CD4-positive, alpha-beta memory T cell (primary cell): ENCODE data around the gene UCK2. TPM values are rescaled to one million over a fixed set of nuclear protein-coding genes. Genes with fewer than 3 reads are reported as not detected.

Source experiments
- CTCF ChIA-PET: fragments of 350-600 bp; sonication (Branson Sonifier 250); formaldehyde crosslinking; loops from one replicate; lab custom pipeline; 2021; ENCODE audit warnings: inconsistent platforms; ENCODE audit not compliant: partially characterized antibody; lab: Charles Lee
- POLR2A ChIA-PET: fragments of 350-600 bp; sonication (Branson Sonifier 250); formaldehyde crosslinking; loops from one replicate; lab custom pipeline; 2021; ENCODE audit not compliant: partially characterized antibody; lab: Charles Lee
- DNase-seq, 5 donors: peaks; one replicate each; pipeline versions ENCODE4 v3.0.0 to v3.0.0-alpha.2; 2020 to 2022; ENCODE audit warnings: mixed read lengths in 1 of 5
- H3K27ac ChIP-seq: one replicate; pipeline ENCODE4 v1.7.0; 2013; ENCODE audit warnings: low read depth, low read length
- H3K27me3 ChIP-seq: 2 replicates; pipeline ENCODE4 v1.7.0; 2013; ENCODE audit warnings: mild to moderate bottlenecking, low read length, moderate library complexity; ENCODE audit not compliant: insufficient read depth
- H3K36me3 ChIP-seq: 2 replicates; pipeline ENCODE4 v1.7.0; 2013; ENCODE audit warnings: mild to moderate bottlenecking, low read length, moderate library complexity; ENCODE audit not compliant: insufficient read depth
- H3K4me1 ChIP-seq: 2 replicates; pipeline ENCODE4 v1.7.0; 2013; ENCODE audit warnings: mild to moderate bottlenecking, low read length, moderate library complexity; ENCODE audit not compliant: insufficient read depth
- H3K4me3 ChIP-seq, 2 donors: one replicate each; pipeline ENCODE4 v1.7.0; 2013; ENCODE audit warnings: low read length in 2 of 2, mild to moderate bottlenecking in 1 of 2
- H3K9me3 ChIP-seq, 2 donors: one replicate each; pipeline ENCODE4 v1.7.0; 2013; ENCODE audit warnings: low read length in 2 of 2, control low read depth in 1 of 2; ENCODE audit not compliant: control insufficient read depth in 1 of 2
- H3K27ac Mint-ChIP-seq, 7 donors: one replicate each; pipeline ENCODE4 v1.8.0; 2020 to 2021; ENCODE audit warnings: mixed read lengths in 7 of 7, mild to moderate bottlenecking in 6 of 7, inconsistent platforms in 3 of 7, moderate library complexity in 3 of 7
- H3K27me3 Mint-ChIP-seq, 2 donors: one replicate each; pipeline ENCODE4 v1.8.0; 2020 to 2021; ENCODE audit warnings: mixed read lengths in 2 of 2
- H3K36me3 Mint-ChIP-seq, 2 donors: one replicate each; pipeline ENCODE4 v1.8.0; 2020 to 2021; ENCODE audit warnings: mixed read lengths in 2 of 2, inconsistent platforms in 1 of 2, mild to moderate bottlenecking in 1 of 2
- H3K4me1 Mint-ChIP-seq, 4 donors: one replicate each; pipeline ENCODE4 v1.8.0; 2020 to 2021; ENCODE audit warnings: mixed read lengths in 4 of 4, mild to moderate bottlenecking in 1 of 4
- H3K4me3 Mint-ChIP-seq, 8 donors: one replicate each; pipeline ENCODE4 v1.8.0; 2020 to 2021; ENCODE audit warnings: mixed read lengths in 8 of 8, mild to moderate bottlenecking in 7 of 8, moderate library complexity in 6 of 8, inconsistent platforms in 3 of 8
- H3K9me3 Mint-ChIP-seq, 8 donors: one replicate each; pipeline ENCODE4 v1.8.0; 2020 to 2021; ENCODE audit warnings: mixed read lengths in 8 of 8, mild to moderate bottlenecking in 5 of 8, inconsistent platforms in 3 of 8, moderate library complexity in 1 of 8
- intact Hi-C: fragments of 100-400 bp; cut with micrococcal nuclease; formaldehyde crosslinking; loops from one replicate; pipeline ENCODE4 v1.15.1; 2023
- polyA plus RNA-seq, 2 donors: library from polyadenylated mRNA; unstranded; fragments of 300-500 nt; fragmentation: Illumina TruSeq; gene quantifications; one replicate each; pipeline ENCODE4 v1.2.3, GENCODE V29; 2021
- total RNA-seq, 2 experiments: library from RNA; stranded (reverse); gene quantifications; one replicate each; pipeline ENCODE4 v1.2.3, GENCODE V29; 2021

Gene UCK2
- total and polyA plus RNA-seq, 4 experiments from 2014 or later: 2.1 to 5.6 (median 4.1) TPM

GRCh38 chr1:165873481-165873880 lies 46.1 kb downstream of the UCK2 start:
- H3K27me3 Mint-ChIP-seq: no peaks in the 10 kb centered on the region
- POLR2A ChIA-PET: no interaction called here
- Histone ChIP-seq H3K9me3 (no peaks in the 10 kb centered on the region), H3K27ac (no peak overlapping the region), H3K36me3 (no peaks in the 10 kb centered on the region), H3K4me1 (peaks cover 37% of the 10 kb centered on the region), H3K27me3 (no peaks in the 10 kb centered on the region), H3K4me3 (no peak overlapping the region)
- H3K4me3 Mint-ChIP-seq: peak overlapping the region in 2 of 8 donors; percentile 25 to 60
- intact Hi-C loops: no loop called here
- H3K9me3 Mint-ChIP-seq: no peaks in the 10 kb centered on the region
- peaks cover 0 to 4% of the 10 kb centered on the region in 2 donors for H3K36me3 Mint-ChIP-seq
- DNase-seq: no peak
- peaks cover 21 to 45% (median 34%) of the 10 kb centered on the region in 4 donors for H3K4me1 Mint-ChIP-seq
- H3K27ac Mint-ChIP-seq: no peak overlapping the region
- CTCF ChIA-PET: interaction anchor here (0.6 kb wide), 1 partner anchor 172 kb away, joined by 3 read pairs; no protein-coding TSS in a partner anchor

GRCh38 chr1:165874643-165875042 lies 47.2 kb downstream of the UCK2 start:
- H3K4me3 Mint-ChIP-seq: no peak overlapping the region
- peaks cover 0 to 4% of the 10 kb centered on the region in 2 donors for H3K36me3 Mint-ChIP-seq
- intact Hi-C loops: no loop called here
- no peaks in the 10 kb centered on the region for H3K9me3 ChIP-seq
- peaks cover 21 to 48% (median 34%) of the 10 kb centered on the region in 4 donors for H3K4me1 Mint-ChIP-seq
- no peaks in the 10 kb centered on the region for H3K27me3 ChIP-seq
- no peaks in the 10 kb centered on the region for H3K27me3 Mint-ChIP-seq
- no peak overlapping the region for H3K4me3 ChIP-seq
- no peak for DNase-seq
- H3K27ac ChIP-seq: no peak overlapping the region
- no peak overlapping the region for H3K27ac Mint-ChIP-seq
- H3K9me3 Mint-ChIP-seq: no peaks in the 10 kb centered on the region
- CTCF ChIA-PET: interaction anchor here (0.9 kb wide), 1 partner anchor 507 kb away, joined by 3 read pairs; no protein-coding TSS in a partner anchor
- peaks cover 37% of the 10 kb centered on the region for H3K4me1 ChIP-seq
- POLR2A ChIA-PET: no interaction called here
- no peaks in the 10 kb centered on the region for H3K36me3 ChIP-seq

- Histone ChIP-seq H3K4me1 (peaks cover 37% of the 10 kb centered on the region), H3K27me3 (no peaks in the 10 kb centered on the region), H3K4me3 (no peak overlapping the region), H3K27ac (no peak overlapping the region), H3K9me3 (no peaks in the 10 kb centered on the region), H3K36me3 (no peaks in the 10 kb centered on the region)
- ChIA-PET POLR2A (no interaction called here), CTCF (interaction anchor here (0.9 kb wide), 1 partner anchor 507 kb away, joined by 3 read pairs; no protein-coding TSS in a partner anchor)
- intact Hi-C loops: no loop called here
- Mint-ChIP-seq H3K36me3 (peaks cover 0 to 4% of the 10 kb centered on the region in 2 donors), H3K4me3 (peak overlapping the region in 1 of 8 donors; percentile 50), H3K27ac (peak overlapping the region in 1 of 7 donors; percentile 6), H3K27me3 (no peaks in the 10 kb centered on the region), H3K9me3 (no peaks in the 10 kb centered on the region), H3K4me1 (peaks cover 24 to 53% (median 34%) of the 10 kb centered on the region in 4 donors)
- peak in 1 of 5 donors; percentile 7 for DNase-seq
These were observed 47.8 kb downstream of the UCK2 start for GRCh38 chr1:165875171-165875570.

- H3K4me3 Mint-ChIP-seq: peak overlapping the region in 1 of 8 donors; percentile 50
- intact Hi-C loops: no loop called here
- Histone ChIP-seq H3K27ac (no peak overlapping the region), H3K4me3 (no peak overlapping the region), H3K27me3 (no peaks in the 10 kb centered on the region), H3K4me1 (peaks cover 36% of the 10 kb centered on the region), H3K36me3 (no peaks in the 10 kb centered on the region), H3K9me3 (no peaks in the 10 kb centered on the region)
- ChIA-PET POLR2A (no interaction called here), CTCF (no interaction called here)
- DNase-seq: no peak
- H3K27ac Mint-ChIP-seq: peak overlapping the region in 1 of 7 donors; percentile 6
- H3K27me3 Mint-ChIP-seq: no peaks in the 10 kb centered on the region
- peaks cover 0 to 4% of the 10 kb centered on the region in 2 donors for H3K36me3 Mint-ChIP-seq
- H3K4me1 Mint-ChIP-seq: peaks cover 24 to 53% (median 33%) of the 10 kb centered on the region in 4 donors
- H3K9me3 Mint-ChIP-seq: no peaks in the 10 kb centered on the region
These were observed 48.2 kb downstream of the UCK2 start for GRCh38 chr1:165875604-165876003.

GRCh38 chr1:165876121-165876520 lies 48.7 kb downstream of the UCK2 start:
- H3K27me3 Mint-ChIP-seq: no peaks in the 10 kb centered on the region
- H3K36me3 ChIP-seq: no peaks in the 10 kb centered on the region
- H3K36me3 Mint-ChIP-seq: peaks cover 0 to 4% of the 10 kb centered on the region in 2 donors
- POLR2A ChIA-PET: no interaction called here
- no peaks in the 10 kb centered on the region for H3K27me3 ChIP-seq
- no peak overlapping the region for H3K27ac ChIP-seq
- CTCF ChIA-PET: no interaction called here
- no peak overlapping the region for H3K4me3 ChIP-seq
- H3K27ac Mint-ChIP-seq: no peak overlapping the region
- no peak for DNase-seq
- H3K4me1 Mint-ChIP-seq: peaks cover 21 to 48% (median 29%) of the 10 kb centered on the region in 4 donors
- H3K9me3 Mint-ChIP-seq: no peaks in the 10 kb centered on the region
- intact Hi-C loops: no loop called here
- peaks cover 31% of the 10 kb centered on the region for H3K4me1 ChIP-seq
- H3K9me3 ChIP-seq: no peaks in the 10 kb centered on the region
- H3K4me3 Mint-ChIP-seq: no peak overlapping the region

GRCh38 chr1:165877411-165877810 lies 50.0 kb downstream of the UCK2 start:
- no peak overlapping the region for H3K27ac Mint-ChIP-seq
- peaks cover 0 to 4% of the 10 kb centered on the region in 2 donors for H3K36me3 Mint-ChIP-seq
- H3K4me1 ChIP-seq: peaks cover 18% of the 10 kb centered on the region
- H3K27me3 Mint-ChIP-seq: no peaks in the 10 kb centered on the region
- H3K27ac ChIP-seq: no peak overlapping the region
- no peak overlapping the region for H3K4me3 Mint-ChIP-seq
- peaks cover 13 to 38% (median 20%) of the 10 kb centered on the region in 4 donors for H3K4me1 Mint-ChIP-seq
- H3K9me3 Mint-ChIP-seq: no peaks in the 10 kb centered on the region
- ChIA-PET POLR2A (no interaction called here), CTCF (no interaction called here)
- no peak overlapping the region for H3K4me3 ChIP-seq
- DNase-seq: no peak
- H3K9me3 ChIP-seq: no peaks in the 10 kb centered on the region
- no peaks in the 10 kb centered on the region for H3K36me3 ChIP-seq
- H3K27me3 ChIP-seq: no peaks in the 10 kb centered on the region
- intact Hi-C loops: no loop called here

GRCh38 chr1:165877940-165878556 lies 50.6 kb downstream of the UCK2 start:
- POLR2A ChIA-PET: no interaction called here
- Histone ChIP-seq H3K27me3 (no peaks in the 10 kb centered on the region), H3K9me3 (no peaks in the 10 kb centered on the region), H3K4me1 (peaks cover 12% of the 10 kb centered on the region), H3K4me3 (no peak overlapping the region), H3K36me3 (no peaks in the 10 kb centered on the region), H3K27ac (no peak overlapping the region)
- CTCF ChIA-PET: interaction anchor here (0.9 kb wide), 1 partner anchor 36 kb away, joined by 3 read pairs; no protein-coding TSS in a partner anchor
- intact Hi-C loops: no loop called here
- H3K4me1 Mint-ChIP-seq: peaks cover 10 to 32% (median 15%) of the 10 kb centered on the region in 4 donors
- H3K27me3 Mint-ChIP-seq: no peaks in the 10 kb centered on the region
- H3K9me3 Mint-ChIP-seq: no peaks in the 10 kb centered on the region
- no peak overlapping the region for H3K27ac Mint-ChIP-seq
- H3K4me3 Mint-ChIP-seq: no peak overlapping the region
- DNase-seq: no peak
- peaks cover 0 to 4% of the 10 kb centered on the region in 2 donors for H3K36me3 Mint-ChIP-seq
